ENCODE results near the gene MAP3K19.
"Not testable (repeated sequence)": the region's sequence is repeated elsewhere in the genome, so short reads cannot be mapped to it uniquely, and the experiment has no call there.

- not testable (repeated sequence) for TF ChIP-seq ETV6 (CRISPR knock-in tag; IDR thresholded peaks at IDR 0.05); MAX (CRISPR knock-in tag; IDR thresholded peaks at IDR 0.05); ESRRA (CRISPR knock-in tag; IDR thresholded peaks at IDR 0.05; ENCODE audit: borderline replicate concordance); NFYB (CRISPR knock-in tag; conservative IDR thresholded peaks at IDR 0.05; ENCODE audit: low read depth); ZSCAN18 (CRISPR knock-in tag; IDR thresholded peaks at IDR 0.05); NR2C2 (CRISPR knock-in tag; IDR thresholded peaks at IDR 0.05); TEAD4 (CRISPR knock-in tag; IDR thresholded peaks at IDR 0.05)
- TF ChIP-seq, protein P1, sequence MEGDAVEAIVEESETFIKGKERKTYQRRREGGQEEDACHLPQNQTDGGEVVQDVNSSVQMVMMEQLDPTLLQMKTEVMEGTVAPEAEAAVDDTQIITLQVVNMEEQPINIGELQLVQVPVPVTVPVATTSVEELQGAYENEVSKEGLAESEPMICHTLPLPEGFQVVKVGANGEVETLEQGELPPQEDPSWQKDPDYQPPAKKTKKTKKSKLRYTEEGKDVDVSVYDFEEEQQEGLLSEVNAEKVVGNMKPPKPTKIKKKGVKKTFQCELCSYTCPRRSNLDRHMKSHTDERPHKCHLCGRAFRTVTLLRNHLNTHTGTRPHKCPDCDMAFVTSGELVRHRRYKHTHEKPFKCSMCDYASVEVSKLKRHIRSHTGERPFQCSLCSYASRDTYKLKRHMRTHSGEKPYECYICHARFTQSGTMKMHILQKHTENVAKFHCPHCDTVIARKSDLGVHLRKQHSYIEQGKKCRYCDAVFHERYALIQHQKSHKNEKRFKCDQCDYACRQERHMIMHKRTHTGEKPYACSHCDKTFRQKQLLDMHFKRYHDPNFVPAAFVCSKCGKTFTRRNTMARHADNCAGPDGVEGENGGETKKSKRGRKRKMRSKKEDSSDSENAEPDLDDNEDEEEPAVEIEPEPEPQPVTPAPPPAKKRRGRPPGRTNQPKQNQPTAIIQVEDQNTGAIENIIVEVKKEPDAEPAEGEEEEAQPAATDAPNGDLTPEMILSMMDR (IDR thresholded peaks at IDR 0.05): not testable (repeated sequence)
Observed at GRCh38 chr2:135033216-135033615, 14.0 kb downstream of the MAP3K19 start.

All from WTC11 (cell line).